Smooth muscle cell (in vitro differentiated cells): ENCODE measurements around the gene ANKRD44. TPM values are rescaled to one million over a fixed set of nuclear protein-coding genes. Genes with fewer than 3 reads are reported as not detected.

Experiments
- DNase-seq: peaks from one replicate; lab custom pipeline; 2025; ENCODE audit not compliant: unreplicated experiment; lab: John Stamatoyannopoulos, UW
- H2AFZ ChIP-seq: fragments of 200-600 bp; sonication (generic); 2 replicates; pipeline ENCODE4 v1.6.0; 2016; ENCODE audit warnings: antibody characterized with exemption, low read depth, mild to moderate bottlenecking
- H3F3A ChIP-seq: fragments of 200-600 bp; sonication (generic); 2 replicates; pipeline ENCODE4 v1.6.0; 2017; ENCODE audit warnings: antibody characterized with exemption, low read depth
- H3K27ac ChIP-seq: fragments of 200-600 bp; sonication (generic); 2 replicates; pipeline ENCODE4 v1.5.1; 2016; ENCODE audit warnings: low read depth, mild to moderate bottlenecking
- H3K27me3 ChIP-seq: fragments of 200-600 bp; sonication (generic); 2 replicates; pipeline ENCODE4 v1.6.1; 2016; ENCODE audit warnings: low read depth, mild to moderate bottlenecking
- H3K36me3 ChIP-seq: fragments of 200-600 bp; sonication (generic); 2 replicates; pipeline ENCODE4 v1.5.1; 2016; ENCODE audit warnings: low read depth
- H3K4me1 ChIP-seq: fragments of 200-600 bp; sonication (generic); 2 replicates; pipeline ENCODE4 v1.5.1; 2016; ENCODE audit warnings: low read depth
- H3K4me2 ChIP-seq: fragments of 200-600 bp; sonication (generic); 2 replicates; pipeline ENCODE4 v1.6.0; 2016; ENCODE audit warnings: mild to moderate bottlenecking
- H3K4me3 ChIP-seq: fragments of 200-600 bp; sonication (generic); 2 replicates; pipeline ENCODE4 v1.5.1; 2016; ENCODE audit warnings: mild to moderate bottlenecking
- H3K79me2 ChIP-seq: fragments of 200-600 bp; sonication (generic); 2 replicates; pipeline ENCODE4 v1.6.0; 2016; ENCODE audit warnings: low read depth, mild to moderate bottlenecking
- H3K9ac ChIP-seq: fragments of 200-600 bp; sonication (generic); 2 replicates; pipeline ENCODE4 v1.6.0; 2016; ENCODE audit warnings: low read depth
- H3K9me3 ChIP-seq: fragments of 200-600 bp; sonication (generic); replicated peaks from 2 replicates; pipeline ENCODE4 v1.5.1; 2016; ENCODE audit warnings: low read depth
- H4K20me1 ChIP-seq: fragments of 200-600 bp; sonication (generic); 2 replicates; pipeline ENCODE4 v1.6.0; 2016; ENCODE audit warnings: low read depth
- CTCF ChIP-seq: fragments of 200-600 bp; sonication (generic); IDR thresholded peaks from 2 replicates; pipeline ENCODE4 v1.5.1; 2017; ENCODE audit warnings: borderline replicate concordance, mild to moderate bottlenecking, antibody characterized with exemption; ENCODE audit not compliant: insufficient read depth, poor library complexity, severe bottlenecking
- WGBS: methylation state at CpG from one replicate; pipeline ENCODE4 v1.1.7; 2016; ENCODE audit warnings: low lambda C conversion rate; 5-methylcytosine and 5-hydroxymethylcytosine counted together
- polyA plus RNA-seq: library from polyadenylated mRNA; unstranded; fragments of >200 nt; fragmentation: Nextera tagmentation; extraction: Ambion mirVana; gene quantifications from 2 replicates; pipeline ENCODE4 v1.2.1, GENCODE V29; 2016
- total RNA-seq: library from RNA; depleted of rRNA; stranded (reverse); fragments of >200 nt; gene quantifications from 2 replicates; pipeline ENCODE4 v1.2.3, GENCODE V29; 2014

Gene ANKRD44
- total and polyA plus RNA-seq, 2 experiments from 2014 or later, result 3.6 to 5.5 TPM

DNA sequence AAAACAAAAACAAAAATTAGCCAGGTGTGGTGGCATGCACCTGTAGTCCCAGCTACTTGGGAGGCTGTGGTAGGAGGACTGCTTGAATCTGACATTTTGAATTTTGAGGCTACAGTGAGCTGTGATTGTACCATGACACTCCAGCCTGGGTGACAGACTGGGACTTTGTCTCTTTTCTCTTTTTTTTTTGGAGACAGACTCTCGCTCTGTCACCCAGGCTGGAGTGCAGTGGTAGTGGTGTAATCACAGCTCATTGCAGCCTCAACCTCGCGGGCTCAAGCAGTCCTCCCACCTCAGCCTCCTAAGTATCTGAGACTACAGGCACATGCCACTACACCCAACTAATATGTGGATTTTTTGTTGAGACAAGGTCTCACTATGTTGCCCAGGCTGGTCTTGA, 35.6 kb downstream of the ANKRD44 start:
- Histone ChIP-seq H3K27me3 (no peaks in the 10 kb centered on the region), H3K9ac (no peak overlapping the region), H3K4me3 (no peak overlapping the region), H3K36me3 (no peaks in the 10 kb centered on the region), H3K79me2 (no peaks in the 10 kb centered on the region), H3K4me2 (no peak overlapping the region), H4K20me1 (no peaks in the 10 kb centered on the region), H2AFZ (no peak overlapping the region), H3K9me3 (no peaks in the 10 kb centered on the region), H3K27ac (no peak overlapping the region), H3K4me1 (no peaks in the 10 kb centered on the region), H3F3A (no peaks in the 10 kb centered on the region)
- DNase-seq, result no peak
- WGBS, result 100% methylated on average over 3 of the region's 3 CpGs
- no peak for TF ChIP-seq CTCF

GRCh38 chr2:197274349-197274748, 36.2 kb downstream of the ANKRD44 start:
- no peak for TF ChIP-seq CTCF
- no peak for DNase-seq
- Histone ChIP-seq H4K20me1 (no peaks in the 10 kb centered on the region), H3K36me3 (no peaks in the 10 kb centered on the region), H3K27ac (no peak overlapping the region), H3K9me3 (no peaks in the 10 kb centered on the region), H3K4me3 (no peak overlapping the region), H3K9ac (no peak overlapping the region), H2AFZ (no peak overlapping the region), H3K27me3 (no peaks in the 10 kb centered on the region), H3K79me2 (no peaks in the 10 kb centered on the region), H3F3A (no peaks in the 10 kb centered on the region), H3K4me1 (no peaks in the 10 kb centered on the region), H3K4me2 (no peak overlapping the region)
- 87% methylated on average over 6 of the region's 6 CpGs for WGBS

- Histone ChIP-seq H2AFZ (no peak overlapping the region), H4K20me1 (no peaks in the 10 kb centered on the region), H3K9ac (no peak overlapping the region), H3K27me3 (no peaks in the 10 kb centered on the region), H3K9me3 (no peaks in the 10 kb centered on the region), H3F3A (no peaks in the 10 kb centered on the region), H3K27ac (no peak overlapping the region), H3K4me1 (no peaks in the 10 kb centered on the region), H3K36me3 (no peaks in the 10 kb centered on the region), H3K4me3 (no peak overlapping the region), H3K79me2 (no peaks in the 10 kb centered on the region), H3K4me2 (no peak overlapping the region)
- no peak for TF ChIP-seq CTCF
- no peak for DNase-seq
- WGBS, result 87% methylated on average over 4 of the region's 4 CpGs
These were observed 37.1 kb downstream of the ANKRD44 start for GRCh38 chr2:197273485-197273884.

- DNase-seq, result no peak
- H3K9me3 ChIP-seq, result no peaks in the 10 kb centered on the region
- H3K4me1 ChIP-seq, result no peaks in the 10 kb centered on the region
- H2AFZ ChIP-seq, result no peak overlapping the region
- H3K9ac ChIP-seq, result no peak overlapping the region
- 97% methylated on average over 3 of the region's 3 CpGs for WGBS
- H3K79me2 ChIP-seq, result no peaks in the 10 kb centered on the region
- no peak for TF ChIP-seq CTCF
- no peak overlapping the region for H3K4me3 ChIP-seq
- no peak overlapping the region for H3K27ac ChIP-seq
- no peaks in the 10 kb centered on the region for H4K20me1 ChIP-seq
- no peaks in the 10 kb centered on the region for H3K27me3 ChIP-seq
- H3K4me2 ChIP-seq, result no peak overlapping the region
- H3F3A ChIP-seq, result no peaks in the 10 kb centered on the region
- no peaks in the 10 kb centered on the region for H3K36me3 ChIP-seq
These were observed 40.0 kb downstream of the ANKRD44 start for GRCh38 chr2:197270601-197271000.
